Spleen (tissue), 7 donors: ENCODE results near the gene DNAJC3.
"Not testable (repeated sequence)": the region's sequence is repeated elsewhere in the genome, so short reads cannot be mapped to it uniquely, and the experiment has no call there.

ENCODE experiments used
- CTCF ChIP-seq, 11 experiments: fragments of 200-600 bp in 7 of 11; fragments of 450-650 bp in 4 of 11; sonication (generic) in 4 of 11; IDR thresholded peaks in 8 of 11; conservative IDR thresholded peaks in 3 of 11; 1 replicate in 7 of 11; 2 replicates in 4 of 11; pipeline versions ENCODE4 v1.4.0 to v1.8.0; 2016 to 2021; ENCODE audit warnings: antibody characterized with exemption in 11 of 11, inconsistent platforms in 4 of 11, mild to moderate bottlenecking in 1 of 11
- POLR2A ChIP-seq, 3 donors: fragments of 450-650 bp; IDR thresholded peaks; one replicate each; pipeline ENCODE4 v1.5.1; 2017; ENCODE audit warnings: antibody characterized with exemption in 3 of 3, mild to moderate bottlenecking in 1 of 3
- POLR2AphosphoS5 ChIP-seq, 3 donors: sonication (generic); formaldehyde crosslinking; IDR thresholded peaks; one replicate each; pipeline ENCODE4 v1.5.1; 2017; ENCODE audit warnings: antibody characterized with exemption in 3 of 3
- donor health status: DM: no; HTN: no; CAD: no; lungs with moderate emphysema.
- donor health status: DM: no; HTN: no; CAD: no.
- donor health status: DM: no; HTN: no; CAD: no.

GRCh38 chr13:95762626-95763025 lies 85.7 kb downstream of the DNAJC3 start:
- not testable (repeated sequence) for TF ChIP-seq CTCF (IDR thresholded peaks at IDR 0.05 in 8 of 11, conservative IDR thresholded peaks at IDR 0.05 in 3 of 11); POLR2A (IDR thresholded peaks at IDR 0.05); POLR2AphosphoS5 (IDR thresholded peaks at IDR 0.05)
